ENCODE results near the gene MROH2A.

DNA sequence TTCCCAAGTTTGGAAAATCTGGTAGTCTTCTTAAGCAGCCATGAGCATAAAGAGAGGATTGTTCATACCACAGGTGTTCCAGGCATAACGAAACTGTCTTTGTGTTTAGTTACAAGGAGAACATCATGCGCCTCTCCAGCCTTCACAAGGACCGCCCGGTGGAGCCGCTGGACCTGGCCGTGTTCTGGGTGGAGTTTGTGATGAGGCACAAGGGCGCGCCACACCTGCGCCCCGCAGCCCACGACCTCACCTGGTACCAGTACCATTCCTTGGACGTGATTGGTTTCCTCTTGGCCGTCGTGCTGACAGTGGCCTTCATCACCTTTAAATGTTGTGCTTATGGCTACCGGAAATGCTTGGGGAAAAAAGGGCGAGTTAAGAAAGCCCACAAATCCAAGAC lies 6.0 kb upstream of the MROH2A start:
- TF ChIP-seq, protein P1, sequence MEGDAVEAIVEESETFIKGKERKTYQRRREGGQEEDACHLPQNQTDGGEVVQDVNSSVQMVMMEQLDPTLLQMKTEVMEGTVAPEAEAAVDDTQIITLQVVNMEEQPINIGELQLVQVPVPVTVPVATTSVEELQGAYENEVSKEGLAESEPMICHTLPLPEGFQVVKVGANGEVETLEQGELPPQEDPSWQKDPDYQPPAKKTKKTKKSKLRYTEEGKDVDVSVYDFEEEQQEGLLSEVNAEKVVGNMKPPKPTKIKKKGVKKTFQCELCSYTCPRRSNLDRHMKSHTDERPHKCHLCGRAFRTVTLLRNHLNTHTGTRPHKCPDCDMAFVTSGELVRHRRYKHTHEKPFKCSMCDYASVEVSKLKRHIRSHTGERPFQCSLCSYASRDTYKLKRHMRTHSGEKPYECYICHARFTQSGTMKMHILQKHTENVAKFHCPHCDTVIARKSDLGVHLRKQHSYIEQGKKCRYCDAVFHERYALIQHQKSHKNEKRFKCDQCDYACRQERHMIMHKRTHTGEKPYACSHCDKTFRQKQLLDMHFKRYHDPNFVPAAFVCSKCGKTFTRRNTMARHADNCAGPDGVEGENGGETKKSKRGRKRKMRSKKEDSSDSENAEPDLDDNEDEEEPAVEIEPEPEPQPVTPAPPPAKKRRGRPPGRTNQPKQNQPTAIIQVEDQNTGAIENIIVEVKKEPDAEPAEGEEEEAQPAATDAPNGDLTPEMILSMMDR (IDR thresholded peaks at IDR 0.05; ENCODE audit: low read depth, low read length, missing input control): no peak
- TF ChIP-seq RAD21 (IDR thresholded peaks at IDR 0.05) (no peak), NR2F2 (IDR thresholded peaks at IDR 0.05) (no peak), GABPA (IDR thresholded peaks at IDR 0.05 in 1 of 2, conservative IDR thresholded peaks at IDR 0.05 in 1 of 2) (no peak), TAF1 (conservative IDR thresholded peaks at IDR 0.05) (no peak), SP1 (IDR thresholded peaks at IDR 0.05) (no peak), YY1 (IDR thresholded peaks at IDR 0.05) (no peak), RXRA (IDR thresholded peaks at IDR 0.05) (no peak), JUND (IDR thresholded peaks at IDR 0.05) (no peak)
- TF ChIP-seq, protein P2, sequence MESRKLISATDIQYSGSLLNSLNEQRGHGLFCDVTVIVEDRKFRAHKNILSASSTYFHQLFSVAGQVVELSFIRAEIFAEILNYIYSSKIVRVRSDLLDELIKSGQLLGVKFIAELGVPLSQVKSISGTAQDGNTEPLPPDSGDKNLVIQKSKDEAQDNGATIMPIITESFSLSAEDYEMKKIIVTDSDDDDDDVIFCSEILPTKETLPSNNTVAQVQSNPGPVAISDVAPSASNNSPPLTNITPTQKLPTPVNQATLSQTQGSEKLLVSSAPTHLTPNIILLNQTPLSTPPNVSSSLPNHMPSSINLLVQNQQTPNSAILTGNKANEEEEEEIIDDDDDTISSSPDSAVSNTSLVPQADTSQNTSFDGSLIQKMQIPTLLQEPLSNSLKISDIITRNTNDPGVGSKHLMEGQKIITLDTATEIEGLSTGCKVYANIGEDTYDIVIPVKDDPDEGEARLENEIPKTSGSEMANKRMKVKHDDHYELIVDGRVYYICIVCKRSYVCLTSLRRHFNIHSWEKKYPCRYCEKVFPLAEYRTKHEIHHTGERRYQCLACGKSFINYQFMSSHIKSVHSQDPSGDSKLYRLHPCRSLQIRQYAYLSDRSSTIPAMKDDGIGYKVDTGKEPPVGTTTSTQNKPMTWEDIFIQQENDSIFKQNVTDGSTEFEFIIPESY (IDR thresholded peaks at IDR 0.05): no peak
- TF ChIP-seq, protein P3, sequence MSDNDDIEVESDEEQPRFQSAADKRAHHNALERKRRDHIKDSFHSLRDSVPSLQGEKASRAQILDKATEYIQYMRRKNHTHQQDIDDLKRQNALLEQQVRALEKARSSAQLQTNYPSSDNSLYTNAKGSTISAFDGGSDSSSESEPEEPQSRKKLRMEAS (IDR thresholded peaks at IDR 0.05): no peak
- TF ChIP-seq, protein P4, sequence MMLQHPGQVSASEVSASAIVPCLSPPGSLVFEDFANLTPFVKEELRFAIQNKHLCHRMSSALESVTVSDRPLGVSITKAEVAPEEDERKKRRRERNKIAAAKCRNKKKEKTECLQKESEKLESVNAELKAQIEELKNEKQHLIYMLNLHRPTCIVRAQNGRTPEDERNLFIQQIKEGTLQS (IDR thresholded peaks at IDR 0.05): no peak
